ENCODE measurements around the gene ADAP1. TPM values are rescaled to one million over a fixed set of nuclear protein-coding genes. Genes with fewer than 3 reads are reported as not detected.

ADAP1 gene
- total and polyA plus RNA-seq, 2 of the 8 experiments (the other 6 are each of a cell fraction or from before 2014, with no cell fraction given) = 5.8 to 6.1 TPM

GRCh38 chr7:916291-916941 lies 38.1 kb downstream of the ADAP1 start (continued):
- no peak for TF ChIP-seq CHD7 (IDR thresholded peaks at IDR 0.05; ENCODE audit: insufficient replicate concordance, low read length)
- no peak for TF ChIP-seq RAD21 (IDR thresholded peaks at IDR 0.05 in 1 of 2, conservative IDR thresholded peaks at IDR 0.05 in 1 of 2; ENCODE audit: low read depth in 2 of 2, low read length in 2 of 2)
- TF ChIP-seq POLR2AphosphoS5 (IDR thresholded peaks at IDR 0.05; ENCODE audit: low read depth, low read length) = no peak
- no peak for TF ChIP-seq JUND (IDR thresholded peaks at IDR 0.05; ENCODE audit: low read length)
- no peak for TF ChIP-seq KDM4A (IDR thresholded peaks at IDR 0.05; ENCODE audit: low read depth, low read length, severe bottlenecking)
- TF ChIP-seq CTCF (IDR thresholded peaks at IDR 0.05; ENCODE audit: control extremely low read depth in 1 of 3, insufficient read depth in 1 of 3, low read depth in 1 of 3, low read length in 3 of 3) = no peak
